H1 (cell line): Measurements from ENCODE around the gene NKAIN4. TPM values are rescaled to one million over a fixed set of nuclear protein-coding genes. Genes with fewer than 3 reads are reported as not detected.
A peak's percentile ranks its signal among the peaks of the same experiment; 100 is the strongest.

Experiments
- CHD2 ChIP-seq: IDR thresholded peaks from 2 replicates; pipeline ENCODE4 v1.6.1; 2012; ENCODE audit warnings: low read length, improper control_type of control experiment
- CTCF ChIP-seq, 3 experiments: IDR thresholded peaks; 1 replicate in 2 of 3; 2 replicates in 1 of 3; pipeline versions ENCODE4 v1.5.1 to v1.6.1; 2011; ENCODE audit warnings: low read length in 3 of 3, mild to moderate bottlenecking in 3 of 3, inconsistent platforms in 2 of 3, low read depth in 1 of 3, moderate library complexity in 1 of 3; ENCODE audit not compliant: insufficient read depth in 1 of 3; ENCODE audit errors: control extremely low read depth in 1 of 3
- GTF2F1 ChIP-seq: IDR thresholded peaks from 2 replicates; pipeline ENCODE4 v1.6.1; 2012; ENCODE audit warnings: low read depth, low read length, improper control_type of control experiment, borderline replicate concordance
- HDAC2 ChIP-seq, 2 experiments: fragments of 300-600 bp in 1 of 2; sonication (generic) in 1 of 2; IDR thresholded peaks; 2 replicates each; pipeline ENCODE4 v1.6.1; 2011 to 2012; ENCODE audit warnings: low read depth in 2 of 2, low read length in 2 of 2, mild to moderate bottlenecking in 2 of 2, moderate library complexity in 2 of 2, borderline replicate concordance in 1 of 2, inconsistent platforms in 1 of 2
- KDM5A ChIP-seq: fragments of 200-600 bp; IDR thresholded peaks from 2 replicates; pipeline ENCODE4 v1.7.1; 2012; ENCODE audit warnings: mild to moderate bottlenecking, low read length, inconsistent platforms, mixed read lengths
- RAD21 ChIP-seq, 2 experiments: IDR thresholded peaks in 1 of 2; conservative IDR thresholded peaks in 1 of 2; 2 replicates each; pipeline ENCODE4 v1.6.1; 2011; ENCODE audit warnings: low read depth in 2 of 2, low read length in 2 of 2, improper control_type of control experiment in 1 of 2, inconsistent platforms in 1 of 2, mild to moderate bottlenecking in 1 of 2, moderate library complexity in 1 of 2
- SAP30 ChIP-seq: fragments of 300-600 bp; sonication (generic); IDR thresholded peaks from 2 replicates; pipeline ENCODE4 v1.7.1; 2012; ENCODE audit warnings: low read length, moderate library complexity, mild to moderate bottlenecking, inconsistent platforms; ENCODE audit not compliant: insufficient read depth, insufficient replicate concordance
- SIN3A ChIP-seq, 2 experiments: IDR thresholded peaks in 1 of 2; conservative IDR thresholded peaks in 1 of 2; 2 replicates each; pipeline ENCODE4 v1.6.1; 2011 to 2012; ENCODE audit warnings: low read length in 2 of 2, improper control_type of control experiment in 1 of 2, low read depth in 1 of 2, mild to moderate bottlenecking in 1 of 2
- polyA plus RNA-seq, 7 experiments: library from polyadenylated mRNA; depleted of rRNA in 3 of 7; stranded (reverse) in 5 of 7; unstranded in 2 of 7; fragments of >200 nt in 5 of 7; fragments of 200-250 nt in 2 of 7; gene quantifications; 1 replicate in 5 of 7; 2 replicates in 1 of 7; 4 replicates in 1 of 7; pipeline versions ENCODE4 v1.2.1 to v1.2.3, GENCODE V29; 2011 to 2013; ENCODE audit warnings: missing spikeins in 2 of 7, mixed read lengths in 2 of 7
- total RNA-seq: library from RNA; stranded (reverse); fragmentation: NEBNext Ultra II Directional; extraction: Animal tissue kit (Norgen Biotek cat#: 25700); gene quantifications from 2 replicates; pipeline ENCODE4 v1.2.1, GENCODE V29; 2021

NKAIN4 gene
- total and polyA plus RNA-seq, 2 of the 8 experiments (the other 6 are each of a cell fraction or from before 2014, with no cell fraction given) = 6.9 to 17.0 TPM

- TF ChIP-seq HDAC2 (IDR thresholded peaks at IDR 0.05; ENCODE audit: borderline replicate concordance in 1 of 2, low read depth in 2 of 2, low read length in 2 of 2) = 0 out of 4 replicates have a peak, but pooled peaks of 1 of the 2 experiments have one; percentile 69
- TF ChIP-seq CHD2 = no peak
- TF ChIP-seq SAP30 = peak; percentile 83
- peak; percentile 44 to 65 (median 52) for TF ChIP-seq CTCF (IDR thresholded peaks at IDR 0.05; ENCODE audit: control extremely low read depth in 1 of 3, insufficient read depth in 1 of 3, low read depth in 1 of 3, low read length in 3 of 3)
- peak; percentile 57 to 61 for TF ChIP-seq RAD21 (IDR thresholded peaks at IDR 0.05 in 1 of 2, conservative IDR thresholded peaks at IDR 0.05 in 1 of 2; ENCODE audit: low read depth in 2 of 2, low read length in 2 of 2)
- peak; percentile 70 to 83; a peak in 2 of 4 replicates for TF ChIP-seq SIN3A (conservative IDR thresholded peaks at IDR 0.05 in 1 of 2, IDR thresholded peaks at IDR 0.05 in 1 of 2; ENCODE audit: low read depth in 1 of 2, low read length in 2 of 2)
- TF ChIP-seq KDM5A = no peak
- no peak for TF ChIP-seq GTF2F1
- TF ChIP-seq, all 59 proteins: peak for 9
These were observed 38.9 kb downstream of the NKAIN4 start (continued) for GRCh38 chr20:63215101-63216040.
